ENCODE data around the gene FAM25G.

The FAM25G gene

GRCh38 chr10:47449102-47449978 lies 42.2 kb downstream of the FAM25G start:
- peak in 16 of 56 donors; percentile 14 to 57 (median 27) for DNase-seq

GRCh38 chr10:47447705-47448104 lies 43.8 kb downstream of the FAM25G start:
- no peak for DNase-seq

GRCh38 chr10:47447209-47447608 lies 44.3 kb downstream of the FAM25G start:
- no peak for DNase-seq

- no peak for DNase-seq
Measured at GRCh38 chr10:47445720-47446119, 45.8 kb downstream of the FAM25G start.

GRCh38 chr10:47444047-47444446 lies 47.5 kb downstream of the FAM25G start:
- DNase-seq, result no peak

GRCh38 chr10:47443145-47443544 lies 48.4 kb downstream of the FAM25G start:
- DNase-seq, result no peak

- DNase-seq, result no peak
Measured at GRCh38 chr10:47442351-47442750, 49.1 kb downstream of the FAM25G start.

- DNase-seq, result no peak
Measured at GRCh38 chr10:47441938-47442337, 49.6 kb downstream of the FAM25G start.

GRCh38 chr10:47440207-47440606 lies 51.3 kb downstream of the FAM25G start:
- no peak for DNase-seq

- DNase-seq, result no peak
Measured at GRCh38 chr10:47438857-47439474, 52.5 kb downstream of the FAM25G start.

Data from nucleus accumbens (tissue), 56 donors.